Lower lobe of right lung (tissue), 2 donors: ENCODE data around the gene DCBLD1. TPM values are rescaled to one million over a fixed set of nuclear protein-coding genes. Genes with fewer than 3 reads are reported as not detected.
"Not testable (repeated sequence)": the region's sequence is repeated elsewhere in the genome, so short reads cannot be mapped to it uniquely, and the experiment has no call there.

Source experiments
- ATAC-seq, 2 donors: fragments of 200-7000 bp; cut with Tn5 transposase; one replicate each; pipeline ENCODE4 v1.9.1; 2020 to 2022; ENCODE audit warnings: mild to moderate bottlenecking in 2 of 2, moderate library complexity in 2 of 2
- DNase-seq: peaks from one replicate; pipeline ENCODE4 v3.0.0-alpha.2; 2020
- H3K27ac ChIP-seq: fragments of 200-600 bp; one replicate; pipeline ENCODE4 v1.8.0; 2022
- H3K27me3 ChIP-seq: fragments of 200-600 bp; one replicate; pipeline ENCODE4 v1.8.0; 2022; ENCODE audit warnings: low read depth
- H3K36me3 ChIP-seq: fragments of 200-600 bp; one replicate; pipeline ENCODE4 v1.8.0; 2022; ENCODE audit warnings: mild to moderate bottlenecking
- H3K4me1 ChIP-seq: fragments of 200-600 bp; one replicate; pipeline ENCODE4 v1.8.0; 2022
- H3K4me3 ChIP-seq: fragments of 200-600 bp; one replicate; pipeline ENCODE4 v1.8.0; 2022; ENCODE audit warnings: mild to moderate bottlenecking
- H3K9me3 ChIP-seq: fragments of 200-600 bp; one replicate; pipeline ENCODE4 v1.8.0; 2022
- intact Hi-C: fragments of 100-400 bp; cut with DNase I; formaldehyde crosslinking; loops from one replicate; pipeline ENCODE4 v1.11.0; 2022
- long read RNA-seq: library from polyadenylated mRNA; unstranded; transcript quantifications from one replicate; pipeline ENCODE4 v2.0.0, GENCODE V29; 2021
- total RNA-seq: library from RNA; stranded (reverse); fragmentation: NEBNext Ultra II Directional; extraction: Animal tissue kit (Norgen Biotek cat#: 25700); gene quantifications from one replicate; pipeline ENCODE4 v1.2.1, GENCODE V29; 2021
- TF ChIP-seq, protein P1 (sequence below): fragments of 200-600 bp; IDR thresholded peaks from one replicate; pipeline ENCODE4 v1.8.0; 2022; ENCODE audit warnings: antibody characterized with exemption, mild to moderate bottlenecking
- donor health status: DM: no; HTN: yes; CAD: no; lungs with severe emphysema.

The DCBLD1 gene
- total RNA-seq = 18.3 TPM
- long read RNA-seq, transcript DCBLD1-202 (15 exons, 3,626 nt) = major isoform, 6 of 32 reads
- long read RNA-seq, partial matches to known transcripts = 5 of 32 reads
- long read RNA-seq, other reads (novel, unspliced or antisense) = 18 of 32 reads

GRCh38 chr6:117482240-117483003 lies at the start of gene DCBLD1:
TSS of gene DCBLD1 (plus strand) at chr6:117482674. CDS start at chr6:117482782, 108 bp downstream.
- TF ChIP-seq, protein P1, sequence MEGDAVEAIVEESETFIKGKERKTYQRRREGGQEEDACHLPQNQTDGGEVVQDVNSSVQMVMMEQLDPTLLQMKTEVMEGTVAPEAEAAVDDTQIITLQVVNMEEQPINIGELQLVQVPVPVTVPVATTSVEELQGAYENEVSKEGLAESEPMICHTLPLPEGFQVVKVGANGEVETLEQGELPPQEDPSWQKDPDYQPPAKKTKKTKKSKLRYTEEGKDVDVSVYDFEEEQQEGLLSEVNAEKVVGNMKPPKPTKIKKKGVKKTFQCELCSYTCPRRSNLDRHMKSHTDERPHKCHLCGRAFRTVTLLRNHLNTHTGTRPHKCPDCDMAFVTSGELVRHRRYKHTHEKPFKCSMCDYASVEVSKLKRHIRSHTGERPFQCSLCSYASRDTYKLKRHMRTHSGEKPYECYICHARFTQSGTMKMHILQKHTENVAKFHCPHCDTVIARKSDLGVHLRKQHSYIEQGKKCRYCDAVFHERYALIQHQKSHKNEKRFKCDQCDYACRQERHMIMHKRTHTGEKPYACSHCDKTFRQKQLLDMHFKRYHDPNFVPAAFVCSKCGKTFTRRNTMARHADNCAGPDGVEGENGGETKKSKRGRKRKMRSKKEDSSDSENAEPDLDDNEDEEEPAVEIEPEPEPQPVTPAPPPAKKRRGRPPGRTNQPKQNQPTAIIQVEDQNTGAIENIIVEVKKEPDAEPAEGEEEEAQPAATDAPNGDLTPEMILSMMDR = no peak
- peak; percentile 92 to 94 for ATAC-seq
- intact Hi-C loops = loop anchor here (10.0 kb wide), 1 partner anchor 72 kb away; no protein-coding TSS in a partner anchor
- peaks cover 27% of the 10 kb centered on the region for H3K4me1 ChIP-seq
- no peaks in the 10 kb centered on the region for H3K27me3 ChIP-seq
- peak within 1 kb of the TSS; percentile 85 for H3K4me3 ChIP-seq
- H3K27ac ChIP-seq = peak within 1 kb of the TSS; percentile 92
- no peaks in the 10 kb centered on the region for H3K36me3 ChIP-seq
- peak; percentile 89 for DNase-seq
- no peaks in the 10 kb centered on the region for H3K9me3 ChIP-seq

DNA sequence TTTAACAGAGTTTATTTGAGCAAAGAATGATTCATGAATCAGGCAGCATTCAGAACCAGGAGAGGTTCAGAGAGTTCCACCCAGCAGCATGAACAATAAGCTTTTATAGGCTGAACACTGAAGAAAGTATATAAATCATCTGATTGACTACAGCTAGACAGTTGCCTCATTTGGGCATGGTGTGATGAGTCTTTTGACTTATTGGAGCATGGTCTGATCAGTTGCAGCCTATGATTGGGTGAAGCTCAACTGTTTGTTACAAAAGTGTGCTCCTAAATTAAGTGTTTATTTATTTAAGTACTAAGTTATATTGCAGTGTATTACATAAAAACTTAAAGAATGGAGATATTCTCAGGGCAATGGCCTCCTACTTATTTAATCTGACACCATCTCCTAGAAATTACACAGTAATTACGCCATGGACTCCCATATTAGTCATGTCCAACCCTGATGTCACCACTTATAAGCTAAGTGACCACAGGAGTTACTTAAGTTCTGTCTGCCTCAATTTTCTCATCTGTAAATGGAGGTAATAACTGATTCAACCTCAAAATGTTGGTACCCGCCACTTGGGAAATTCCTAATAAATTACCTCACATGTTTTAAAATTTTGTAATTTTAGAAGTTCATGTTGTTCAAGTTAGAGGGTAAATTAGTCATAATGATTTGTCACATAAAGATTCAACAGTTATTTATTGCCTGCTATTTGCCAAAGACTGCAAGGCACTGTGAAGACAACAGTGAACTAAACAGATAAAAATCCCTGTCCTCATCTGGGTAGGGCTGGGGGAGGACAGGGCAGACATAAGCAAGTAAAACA lies 41.6 kb upstream of the DCBLD1 start:
- Histone ChIP-seq H3K36me3 (no peaks in the 10 kb centered on the region), H3K27me3 (peaks cover 3% of the 10 kb centered on the region), H3K9me3 (no peaks in the 10 kb centered on the region), H3K27ac (peak overlapping the region; percentile 19), H3K4me1 (peaks cover 5% of the 10 kb centered on the region), H3K4me3 (no peak overlapping the region)
- ATAC-seq (peak; percentile 54), DNase-seq (no peak)
- TF ChIP-seq, protein P1 = no peak
- intact Hi-C loops = no loop called here

DNA sequence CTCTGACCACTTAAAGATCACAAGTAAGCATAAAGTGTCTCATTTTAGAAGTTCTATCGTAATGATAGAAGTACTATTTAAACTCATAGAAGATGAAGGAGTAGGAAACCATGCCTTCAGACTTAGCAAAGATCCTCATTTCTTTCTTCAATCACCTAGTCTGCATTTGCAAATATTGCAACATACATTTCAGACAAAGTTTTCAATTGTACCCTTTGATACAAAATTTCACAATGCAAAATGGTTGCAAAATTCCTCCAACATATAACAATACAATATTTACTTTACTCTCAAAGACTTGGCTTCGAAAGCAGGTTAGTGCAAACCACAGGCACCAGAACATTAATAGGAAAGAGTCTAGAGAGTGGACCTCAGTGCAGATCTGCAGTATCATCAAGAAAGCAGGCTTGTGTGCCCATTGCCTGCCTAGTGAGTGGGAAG lies 40.6 kb upstream of the DCBLD1 start:
- Histone ChIP-seq H3K27me3 (peaks cover 3% of the 10 kb centered on the region), H3K4me3 (no peak overlapping the region), H3K4me1 (peaks cover 5% of the 10 kb centered on the region), H3K9me3 (no peaks in the 10 kb centered on the region), H3K27ac (peak overlapping the region; percentile 19), H3K36me3 (no peaks in the 10 kb centered on the region)
- intact Hi-C loops = no loop called here
- TF ChIP-seq, protein P1 = no peak
- ATAC-seq = peak; percentile 81 to 86
- no peak for DNase-seq

- intact Hi-C loops, H3K4me1 ChIP-seq, DNase-seq, H3K9me3 ChIP-seq, H3K36me3 ChIP-seq, H3K4me3 ChIP-seq, H3K27me3 ChIP-seq, H3K27ac ChIP-seq: not testable (repeated sequence)
- ATAC-seq = peak in 1 of 2 donors; percentile 12
Observed at GRCh38 chr6:117442313-117442712, 40.2 kb upstream of the DCBLD1 start.

GRCh38 chr6:117444600-117444999 lies 37.9 kb upstream of the DCBLD1 start:
- TF ChIP-seq, protein P1 = no peak
- no peak overlapping the region for H3K4me3 ChIP-seq
- DNase-seq = no peak
- peak overlapping the region; percentile 25 for H3K27ac ChIP-seq
- peaks cover 3% of the 10 kb centered on the region for H3K27me3 ChIP-seq
- H3K36me3 ChIP-seq = no peaks in the 10 kb centered on the region
- peaks cover 13% of the 10 kb centered on the region for H3K4me1 ChIP-seq
- intact Hi-C loops = no loop called here
- no peaks in the 10 kb centered on the region for H3K9me3 ChIP-seq
- peak; percentile 40 to 51 for ATAC-seq
